ENCODE results near the gene CALML5. TPM values are rescaled to one million over a fixed set of nuclear protein-coding genes. Genes with fewer than 3 reads are reported as not detected.

The CALML5 gene
- total RNA-seq, 1 experiment from 2014 or later = not detected

GRCh38 chr10:5504146-5505072 lies 5.0 kb upstream of the CALML5 start:
- Histone ChIP-seq H3K9ac (ENCODE audit: low read length) (no peak overlapping the region), H3K4me2 (ENCODE audit: low read length) (no peak overlapping the region)
- TF ChIP-seq EZH2 (IDR thresholded peaks at IDR 0.05) (no peak), CEBPB (IDR thresholded peaks at IDR 0.05; ENCODE audit: low read depth) (no peak), ELF1 (IDR thresholded peaks at IDR 0.05; ENCODE audit: borderline replicate concordance, low read depth) (no peak), CBX3 (IDR thresholded peaks at IDR 0.05; ENCODE audit: low read depth) (no peak), FOSL1 (IDR thresholded peaks at IDR 0.05; ENCODE audit: low read depth) (no peak), ATF3 (IDR thresholded peaks at IDR 0.05) (no peak), POLR2A (IDR thresholded peaks at IDR 0.05; ENCODE audit: borderline replicate concordance, extremely low read depth, insufficient read depth, insufficient read length) (no peak)
- TF ChIP-seq, protein P1, sequence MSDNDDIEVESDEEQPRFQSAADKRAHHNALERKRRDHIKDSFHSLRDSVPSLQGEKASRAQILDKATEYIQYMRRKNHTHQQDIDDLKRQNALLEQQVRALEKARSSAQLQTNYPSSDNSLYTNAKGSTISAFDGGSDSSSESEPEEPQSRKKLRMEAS (IDR thresholded peaks at IDR 0.05) = no peak
- TF ChIP-seq, protein P2, sequence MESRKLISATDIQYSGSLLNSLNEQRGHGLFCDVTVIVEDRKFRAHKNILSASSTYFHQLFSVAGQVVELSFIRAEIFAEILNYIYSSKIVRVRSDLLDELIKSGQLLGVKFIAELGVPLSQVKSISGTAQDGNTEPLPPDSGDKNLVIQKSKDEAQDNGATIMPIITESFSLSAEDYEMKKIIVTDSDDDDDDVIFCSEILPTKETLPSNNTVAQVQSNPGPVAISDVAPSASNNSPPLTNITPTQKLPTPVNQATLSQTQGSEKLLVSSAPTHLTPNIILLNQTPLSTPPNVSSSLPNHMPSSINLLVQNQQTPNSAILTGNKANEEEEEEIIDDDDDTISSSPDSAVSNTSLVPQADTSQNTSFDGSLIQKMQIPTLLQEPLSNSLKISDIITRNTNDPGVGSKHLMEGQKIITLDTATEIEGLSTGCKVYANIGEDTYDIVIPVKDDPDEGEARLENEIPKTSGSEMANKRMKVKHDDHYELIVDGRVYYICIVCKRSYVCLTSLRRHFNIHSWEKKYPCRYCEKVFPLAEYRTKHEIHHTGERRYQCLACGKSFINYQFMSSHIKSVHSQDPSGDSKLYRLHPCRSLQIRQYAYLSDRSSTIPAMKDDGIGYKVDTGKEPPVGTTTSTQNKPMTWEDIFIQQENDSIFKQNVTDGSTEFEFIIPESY (IDR thresholded peaks at IDR 0.05; ENCODE audit: extremely low read depth, insufficient replicate concordance, low read length) = no peak

More at GRCh38 chr10:5504146-5505072, 5.0 kb upstream of the CALML5 start:
- Histone ChIP-seq H3K9me3 (ENCODE audit: control insufficient read depth in 1 of 2, insufficient read depth in 1 of 2, low read depth in 1 of 2, low read length in 2 of 2) (no peaks in the 10 kb centered on the region), H3K27ac (ENCODE audit: low read depth, low read length) (no peak overlapping the region), H3K36me3 (ENCODE audit: control insufficient read depth in 1 of 2, insufficient read depth in 2 of 2, low read length in 2 of 2) (no peaks in the 10 kb centered on the region), H3K79me2 (ENCODE audit: insufficient read depth, low read length) (no peaks in the 10 kb centered on the region), H3K4me3 (replicated peaks in 1 of 2; ENCODE audit: low read depth in 1 of 2, low read length in 2 of 2) (no peak overlapping the region), H4K20me1 (ENCODE audit: insufficient read depth) (no peaks in the 10 kb centered on the region), H3K27me3 (ENCODE audit: insufficient read depth, low read length) (peaks cover 32% of the 10 kb centered on the region; the same call in 1 of the 2 replicates), H3K4me1 (ENCODE audit: control insufficient read depth in 1 of 2, insufficient read depth in 2 of 2, low read length in 2 of 2) (peaks cover 0 to 3% of the 10 kb centered on the region in 2 experiments; a peak in 1 of 4 replicates), H3K9me2 (ENCODE audit: insufficient read depth) (no peaks in the 10 kb centered on the region), H2AFZ (ENCODE audit: low read depth, low read length, poor library complexity, severe bottlenecking) (no peak overlapping the region)
- DNase-seq (ENCODE audit: low read depth, low spot score) (no peak), ATAC-seq (no peak)
- CTCF ChIA-PET = no interaction called here
- intact Hi-C loops (cut with micrococcal nuclease) = no loop called here
- POLR2A ChIA-PET = no interaction called here
- BruUV-seq (replicated peaks) = no TSS peak
- RAD21 ChIA-PET (ENCODE audit: low non-redundant PET in 1 of 2, low total read pairs in 2 of 2, uncharacterized antibody in 2 of 2, unreplicated experiment in 2 of 2) = no interaction called here

All from HCT116 (cell line).